BLaER1 (cell line): ENCODE data around the gene SPINDOC.
A peak's percentile ranks its signal among the peaks of the same experiment; 100 is the strongest.

Source experiments
- H3K27ac ChIP-seq: shearing (Covaris generic); formaldehyde crosslinking; 2 replicates; pipeline ENCODE4 v1.8.1; 2022
- H3K27me3 ChIP-seq: shearing (Covaris generic); formaldehyde crosslinking; 2 replicates; pipeline ENCODE4 v1.8.1; 2022
- H3K36me3 ChIP-seq: shearing (Covaris generic); formaldehyde crosslinking; 2 replicates; pipeline ENCODE4 v1.8.1; 2022
- H3K4me1 ChIP-seq: shearing (Covaris generic); formaldehyde crosslinking; 2 replicates; pipeline ENCODE4 v1.8.1; 2022
- H3K4me2 ChIP-seq: shearing (Covaris generic); formaldehyde crosslinking; 2 replicates; pipeline ENCODE4 v1.8.1; 2022
- H3K4me3 ChIP-seq: shearing (Covaris generic); formaldehyde crosslinking; 2 replicates; pipeline ENCODE4 v1.8.1; 2022
- H3K9ac ChIP-seq: shearing (Covaris generic); formaldehyde crosslinking; 2 replicates; pipeline ENCODE4 v1.8.1; 2022
- H3K9me3 ChIP-seq: shearing (Covaris generic); formaldehyde crosslinking; 2 replicates; pipeline ENCODE4 v1.8.1; 2022
- H4K20me1 ChIP-seq: shearing (Covaris generic); formaldehyde crosslinking; 2 replicates; pipeline ENCODE4 v1.8.1; 2022
- Cebpa-rat ChIP-seq: shearing (Covaris generic); IDR thresholded peaks from 2 replicates; pipeline ENCODE4 v1.8.1; 2022

Gene SPINDOC

GRCh38 chr11:63813563-63814382 is 517 bp downstream of the SPINDOC start:
- Histone ChIP-seq H3K4me3 (peak overlapping the region; percentile 98), H3K4me2 (peak overlapping the region; percentile 99), H3K4me1 (peaks cover 41% of the 10 kb centered on the region), H3K9me3 (no peaks in the 10 kb centered on the region), H3K36me3 (peaks cover 42% of the 10 kb centered on the region), H4K20me1 (peaks cover 50% of the 10 kb centered on the region), H3K27ac (peak overlapping the region; percentile 88), H3K27me3 (no peaks in the 10 kb centered on the region), H3K9ac (peak overlapping the region; percentile 92)
- no peak for TF ChIP-seq Cebpa-rat

GRCh38 chr11:63814383-63814736 is 1.1 kb downstream of the SPINDOC start:
- peak overlapping the region; percentile 88 for H3K27ac ChIP-seq
- peaks cover 41% of the 10 kb centered on the region for H3K4me1 ChIP-seq
- peaks cover 54% of the 10 kb centered on the region for H4K20me1 ChIP-seq

GRCh38 chr11:63816166-63816565 is 2.9 kb downstream of the SPINDOC start:
- Histone ChIP-seq H4K20me1 (peaks cover 66% of the 10 kb centered on the region), H3K4me3 (no peak overlapping the region), H3K27ac (no peak overlapping the region), H3K4me1 (peaks cover 41% of the 10 kb centered on the region), H3K4me2 (0 out of 2 replicates have a peak overlapping the region, but pooled peaks have one; percentile 99), H3K9me3 (no peaks in the 10 kb centered on the region), H3K36me3 (peaks cover 66% of the 10 kb centered on the region), H3K9ac (peak overlapping the region; percentile 13; the same call in 1 of the 2 replicates), H3K27me3 (no peaks in the 10 kb centered on the region)
- no peak for TF ChIP-seq Cebpa-rat

More at GRCh38 chr11:63814383-63814736, 1.1 kb downstream of the SPINDOC start:
- Histone ChIP-seq H3K36me3 (peaks cover 48% of the 10 kb centered on the region), H3K27me3 (no peaks in the 10 kb centered on the region), H3K4me2 (peak overlapping the region; percentile 99), H3K9ac (peak overlapping the region; percentile 92), H3K4me3 (peak overlapping the region; percentile 98), H3K9me3 (no peaks in the 10 kb centered on the region)
- no peak for TF ChIP-seq Cebpa-rat

GRCh38 chr11:63816732-63817131 is 3.5 kb downstream of the SPINDOC start:
- Histone ChIP-seq H4K20me1 (peaks cover 72% of the 10 kb centered on the region), H3K9me3 (no peaks in the 10 kb centered on the region), H3K27ac (no peak overlapping the region), H3K4me3 (no peak overlapping the region), H3K36me3 (peaks cover 72% of the 10 kb centered on the region), H3K4me2 (no peak overlapping the region), H3K9ac (peak overlapping the region; percentile 13; the same call in 1 of the 2 replicates), H3K27me3 (no peaks in the 10 kb centered on the region), H3K4me1 (peaks cover 40% of the 10 kb centered on the region)
- no peak for TF ChIP-seq Cebpa-rat

- Histone ChIP-seq H3K27me3 (no peaks in the 10 kb centered on the region), H3K4me3 (no peak overlapping the region), H3K4me1 (peaks cover 28% of the 10 kb centered on the region), H3K4me2 (no peak overlapping the region), H4K20me1 (peaks cover 84% of the 10 kb centered on the region), H3K27ac (0 out of 2 replicates have a peak overlapping the region, but pooled peaks have one; percentile 4), H3K36me3 (peaks cover 84% of the 10 kb centered on the region), H3K9ac (no peak overlapping the region), H3K9me3 (no peaks in the 10 kb centered on the region)
- TF ChIP-seq Cebpa-rat, result no peak
These were observed 4.7 kb downstream of the SPINDOC start for GRCh38 chr11:63817758-63818498.

GRCh38 chr11:63818609-63819008 is 5.4 kb downstream of the SPINDOC start:
- Histone ChIP-seq H3K4me1 (peaks cover 28% of the 10 kb centered on the region), H4K20me1 (peaks cover 91% of the 10 kb centered on the region), H3K27me3 (no peaks in the 10 kb centered on the region), H3K36me3 (peaks cover 91% of the 10 kb centered on the region), H3K9ac (no peak overlapping the region), H3K27ac (0 out of 2 replicates have a peak overlapping the region, but pooled peaks have one; percentile 4), H3K9me3 (no peaks in the 10 kb centered on the region), H3K4me2 (no peak overlapping the region), H3K4me3 (no peak overlapping the region)
- TF ChIP-seq Cebpa-rat, result no peak

- TF ChIP-seq Cebpa-rat, result no peak
- Histone ChIP-seq H3K36me3 (peaks cover 100% of the 10 kb centered on the region), H3K27me3 (no peaks in the 10 kb centered on the region), H3K4me1 (peaks cover 4% of the 10 kb centered on the region), H3K9ac (no peak overlapping the region), H3K9me3 (no peaks in the 10 kb centered on the region), H3K27ac (no peak overlapping the region), H3K4me2 (no peak overlapping the region), H3K4me3 (no peak overlapping the region), H4K20me1 (peaks cover 91% of the 10 kb centered on the region)
These were observed 8.2 kb downstream of the SPINDOC start for GRCh38 chr11:63821411-63821810.

- Histone ChIP-seq H4K20me1 (peaks cover 81% of the 10 kb centered on the region), H3K4me2 (no peak overlapping the region), H3K27ac (no peak overlapping the region), H3K9me3 (no peaks in the 10 kb centered on the region), H3K4me1 (peaks cover 13% of the 10 kb centered on the region), H3K36me3 (peaks cover 80% of the 10 kb centered on the region), H3K4me3 (no peak overlapping the region), H3K27me3 (no peaks in the 10 kb centered on the region), H3K9ac (no peak overlapping the region)
- TF ChIP-seq Cebpa-rat, result no peak
These were observed 13.4 kb downstream of the SPINDOC start for GRCh38 chr11:63826471-63827190.

GRCh38 chr11:63829823-63830489 is 16.7 kb downstream of the SPINDOC start:
- Histone ChIP-seq H3K9me3 (no peaks in the 10 kb centered on the region), H3K4me3 (no peak overlapping the region), H3K27me3 (no peaks in the 10 kb centered on the region), H3K4me2 (no peak overlapping the region), H3K4me1 (peaks cover 35% of the 10 kb centered on the region), H3K27ac (no peak overlapping the region), H3K36me3 (peaks cover 47% of the 10 kb centered on the region), H3K9ac (no peak overlapping the region), H4K20me1 (peaks cover 48% of the 10 kb centered on the region)
- no peak for TF ChIP-seq Cebpa-rat
